HG03571 (cell line): ENCODE measurements around the gene HOXA11.
A peak's percentile ranks its signal among the peaks of the same experiment; 100 is the strongest.

ENCODE experiments used
- ATAC-seq: cut with Tn5 transposase; IDR thresholded peaks from one replicate; pipeline ENCODE4 v1.9.1; 2021; ENCODE audit not compliant: unreplicated experiment

The HOXA11 gene

DNA sequence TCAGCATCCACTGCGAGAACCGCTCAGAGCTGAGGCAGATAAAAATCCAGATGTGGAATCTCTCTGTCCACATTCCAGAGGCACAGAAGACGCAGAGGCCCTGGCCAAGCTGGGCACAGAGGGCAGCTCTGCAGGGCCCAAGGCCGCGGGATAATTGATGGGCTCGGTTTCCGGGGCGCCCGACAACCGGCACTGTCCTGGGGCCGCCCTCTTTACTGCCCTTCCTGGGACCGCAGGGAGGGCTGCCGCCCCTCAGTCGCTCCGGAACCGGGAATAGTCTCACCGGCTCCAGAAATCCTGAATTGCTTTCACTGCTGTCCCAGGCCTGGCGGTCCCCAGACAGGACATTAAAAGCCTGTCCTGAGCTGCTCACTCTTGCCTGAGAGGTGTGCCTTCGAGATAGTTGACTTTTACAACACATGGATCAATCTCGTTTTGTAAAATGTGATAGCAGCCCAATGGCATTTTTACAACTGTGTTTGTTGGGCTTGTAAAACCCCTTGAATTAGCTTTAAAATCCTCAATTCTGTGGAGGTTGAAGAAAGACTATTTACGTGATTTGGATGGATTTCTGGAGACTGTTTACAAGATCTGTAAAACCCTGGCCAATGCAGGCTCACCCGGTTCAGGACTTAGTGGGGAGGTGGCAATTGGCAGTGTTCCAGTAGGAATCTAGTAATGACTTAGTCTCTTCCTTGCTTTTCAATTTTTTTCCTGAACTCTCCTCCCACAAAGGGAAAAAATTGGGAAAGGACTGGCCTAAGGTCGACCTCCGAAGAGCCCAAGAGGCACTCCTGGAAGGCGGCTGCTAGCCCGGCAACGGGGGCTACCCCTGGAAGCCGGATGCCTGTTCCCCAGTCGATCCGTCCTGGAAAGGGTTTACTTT lies 36.0 kb downstream of the HOXA11 start:
- no peak for ATAC-seq

GRCh38 chr7:27148031-27148755 lies 36.8 kb downstream of the HOXA11 start:
- no peak for ATAC-seq

DNA sequence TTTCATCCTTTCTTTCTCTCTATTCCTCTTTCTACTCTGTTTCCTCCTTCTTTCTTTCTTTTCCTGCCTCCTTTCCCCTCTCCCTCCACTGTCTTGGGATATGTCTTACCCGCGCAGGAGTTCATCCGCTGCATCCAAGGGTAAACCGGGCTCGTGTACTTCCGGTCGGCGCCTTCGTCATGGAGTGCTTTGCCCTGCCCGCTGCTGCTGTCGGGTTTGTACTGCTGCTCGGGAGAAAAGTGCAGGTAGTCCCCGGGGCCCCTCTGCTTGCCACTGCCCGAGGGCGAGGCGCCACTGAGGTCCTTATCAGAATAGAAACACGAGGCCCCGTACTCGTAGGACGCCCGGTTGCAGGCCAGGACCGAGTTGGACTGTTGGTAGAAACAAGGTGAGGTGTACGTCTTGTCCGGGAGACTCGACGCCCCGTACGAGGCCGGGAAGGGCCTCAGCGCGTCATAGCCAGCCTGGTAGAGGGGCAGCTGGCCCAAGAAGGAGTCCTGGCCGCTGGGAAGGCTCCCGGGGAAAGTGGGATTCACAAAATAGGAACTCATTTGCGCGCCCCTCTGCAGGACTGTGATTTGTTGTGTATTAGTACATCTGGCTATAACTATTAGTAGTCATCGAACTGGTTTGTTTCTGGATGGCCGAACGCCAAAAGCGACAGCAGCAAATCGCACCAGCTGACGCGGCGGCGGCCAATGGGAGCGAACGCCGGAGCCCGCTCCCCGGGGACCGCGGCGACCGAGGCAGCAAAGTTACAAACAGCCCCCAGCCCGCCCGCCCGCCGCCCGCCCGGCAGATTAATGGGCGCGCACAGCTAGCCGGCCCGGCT lies 37.6 kb downstream of the HOXA11 start, which contains the start of gene HOXA6:
Gene HOXA6 (minus strand): TSS at position 576 of the 832 bp plus-strand sequence. CDS start 25 bp downstream, at position 551.
- ATAC-seq = no peak

- ATAC-seq = no peak
Observed at GRCh38 chr7:27146491-27147198, 38.4 kb downstream of the HOXA11 start.

DNA sequence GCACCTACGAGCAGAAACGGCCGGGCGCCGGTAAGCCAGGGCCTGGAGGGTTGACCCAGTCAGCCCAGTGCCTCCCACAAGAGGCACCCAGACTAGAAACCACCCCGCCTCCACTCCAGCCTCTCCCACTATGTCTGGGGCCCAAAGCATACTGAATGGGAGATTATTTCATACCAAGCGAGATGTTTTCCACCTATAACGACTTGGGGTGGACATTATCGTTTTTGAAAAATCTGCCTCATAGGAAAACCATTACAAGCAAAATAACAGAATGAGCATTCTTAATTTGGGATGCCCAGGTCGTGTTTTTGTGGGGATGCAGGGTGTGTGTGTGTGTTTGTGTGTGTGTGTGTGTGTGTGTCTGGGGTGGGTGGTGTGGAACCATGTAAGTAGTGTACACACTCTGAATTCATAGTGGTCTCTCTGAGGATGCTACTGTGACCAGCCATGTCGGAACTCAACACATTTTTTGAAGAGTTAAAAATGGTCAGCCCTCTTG lies 39.1 kb downstream of the HOXA11 start:
- no peak for ATAC-seq

GRCh38 chr7:27145165-27145913 lies 39.7 kb downstream of the HOXA11 start:
- no peak for ATAC-seq

DNA sequence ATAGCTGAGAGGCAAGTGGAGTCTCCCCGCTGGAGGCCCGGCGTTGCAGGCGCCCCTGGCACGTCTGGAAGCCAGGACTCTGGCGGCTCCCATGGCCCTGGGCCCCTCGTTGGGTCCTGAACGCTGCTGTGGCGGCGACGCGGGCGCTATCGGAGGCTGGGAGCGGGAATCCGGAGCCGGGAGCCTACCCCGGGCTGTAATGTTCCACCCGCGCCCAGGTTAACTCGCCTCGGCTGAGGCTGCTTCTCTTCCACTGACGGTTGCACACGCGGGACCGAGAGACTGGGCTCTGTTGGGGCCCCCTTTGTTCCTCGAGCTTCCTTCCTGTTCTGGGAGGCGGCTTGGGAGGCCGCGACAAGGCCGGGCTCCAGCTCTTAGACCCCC lies 40.3 kb downstream of the HOXA11 start:
- no peak for ATAC-seq

GRCh38 chr7:27143950-27144780 lies 40.9 kb downstream of the HOXA11 start:
- no peak for ATAC-seq

GRCh38 chr7:27143023-27143949 lies 41.7 kb downstream of the HOXA11 start, which contains the start of gene HOXA5:
TSS of gene HOXA5 (minus strand) at chr7:27143681. CDS start at chr7:27143607, 74 bp downstream.
- ATAC-seq = peak; percentile 76

DNA sequence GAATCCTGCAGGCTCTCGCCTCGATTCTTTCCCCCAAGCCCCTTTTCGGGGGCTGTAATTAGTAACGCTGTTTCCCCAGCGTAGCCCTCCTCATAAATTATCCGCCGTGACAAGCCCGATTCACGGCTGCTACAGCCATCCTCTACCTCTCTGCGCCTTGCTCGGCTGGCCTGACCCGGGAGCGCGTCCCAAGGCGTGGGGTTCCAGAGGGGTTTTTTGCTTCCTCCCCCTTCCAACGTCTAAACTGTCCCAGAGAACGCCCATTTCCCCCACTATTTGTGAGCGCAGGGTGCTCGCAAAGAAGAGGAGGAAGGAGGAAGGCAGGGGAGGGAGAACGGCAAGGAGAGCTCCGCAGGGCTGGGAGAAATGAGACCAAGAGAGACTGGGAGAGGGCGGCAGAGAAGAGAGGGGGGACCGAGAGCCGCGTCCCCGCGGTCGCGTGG lies 42.4 kb downstream of the HOXA11 start:
- ATAC-seq = no peak

GRCh38 chr7:27141923-27142579 lies 43.0 kb downstream of the HOXA11 start:
- no peak for ATAC-seq

GRCh38 chr7:27141137-27141922 lies 43.7 kb downstream of the HOXA11 start:
- ATAC-seq = no peak

- no peak for ATAC-seq
Observed at GRCh38 chr7:27140126-27140857, 44.7 kb downstream of the HOXA11 start.

GRCh38 chr7:27139334-27140125 lies 45.5 kb downstream of the HOXA11 start:
- no peak for ATAC-seq

DNA sequence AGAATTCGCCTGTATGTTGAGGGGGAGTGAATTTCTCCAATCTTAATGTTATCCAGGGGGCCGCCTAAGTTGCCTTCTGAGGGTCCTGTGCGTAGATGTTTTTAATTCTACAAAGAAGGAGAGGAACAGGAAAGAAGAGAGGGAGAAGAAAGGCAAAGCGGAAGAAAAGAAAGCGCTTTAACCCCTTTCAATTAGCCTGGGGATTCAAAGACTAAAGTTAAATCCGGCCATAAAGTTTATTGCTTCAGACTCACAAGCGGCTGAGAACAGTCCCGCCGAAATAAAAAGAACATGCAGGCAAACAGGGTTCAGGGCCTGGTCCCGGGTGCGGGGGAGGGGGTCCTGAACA lies 46.1 kb downstream of the HOXA11 start:
- ATAC-seq = no peak
